K562 (cell line): ENCODE data around the gene AKR1D1. TPM values are rescaled to one million over a fixed set of nuclear protein-coding genes. Genes with fewer than 3 reads are reported as not detected.
A peak's percentile ranks its signal among the peaks of the same experiment; 100 is the strongest.

Experiments
- ATAC-seq: fragments of 200-7000 bp; cut with Tn5 transposase; 3 replicates; pipeline ENCODE4 v1.9.1; 2020; ENCODE audit warnings: moderate library complexity
- BruUV-seq: library from RNA; stranded (reverse); fragments of 400-500 nt; replicated peaks from 2 replicates; lab custom pipeline; 2021; lab: Mats Ljungman, UMichigan
- CTCF ChIA-PET: fragments of 300-600 bp; formaldehyde crosslinking; extraction: SDS; loops from one replicate; lab custom pipeline; 2021; ENCODE audit warnings: low intra/inter-chr PET ratio; lab: Yijun Ruan, JAX
- POLR2A ChIA-PET: fragments of 300-600, 350-650 bp; sonication (Branson Sonifier 250); formaldehyde crosslinking; extraction: SDS; loops from one replicate; lab custom pipeline; 2021; ENCODE audit warnings: antibody characterized with exemption, inconsistent platforms; lab: Yijun Ruan, JAX
- DNase-seq, 4 experiments: peaks; one replicate each; pipeline versions ENCODE4 v3.0.0 to v3.0.0-alpha.2; 2011 to 2018; ENCODE audit warnings: low spot score in 3 of 4, mixed read lengths in 3 of 4; ENCODE audit errors: extremely low read depth in 1 of 4
- FAIRE-seq: peaks from 2 replicates; lab custom pipeline; 2011; peaks lifted over from hg19 to GRCh38; lab: Jason Lieb, UNC
- H2AFZ ChIP-seq: 2 replicates; pipeline ENCODE4 v1.6.0; 2011; ENCODE audit warnings: low read depth, low read length, control low read depth, inconsistent platforms
- H3K27ac ChIP-seq: fragments of 200-600 bp; 3 replicates; pipeline ENCODE4 v1.8.0; 2011; ENCODE audit warnings: low read depth, mild to moderate bottlenecking, control low read depth, inconsistent platforms, low read length, moderate library complexity, mixed read lengths; ENCODE audit errors: extremely low read depth
- H3K27me3 ChIP-seq, 2 experiments: fragments of 300-600 bp in 1 of 2; 2 replicates in 1 of 2; 3 replicates in 1 of 2; pipeline versions ENCODE4 v1.6.0 to v1.8.0; 2011; ENCODE audit warnings: inconsistent platforms in 2 of 2, low read length in 2 of 2, mild to moderate bottlenecking in 1 of 2, mixed read lengths in 1 of 2, moderate library complexity in 1 of 2; ENCODE audit not compliant: control insufficient read depth in 2 of 2, insufficient read depth in 2 of 2
- H3K36me3 ChIP-seq: fragments of 300-600 bp; 3 replicates; pipeline ENCODE4 v1.8.0; 2011; ENCODE audit warnings: mild to moderate bottlenecking, low read length, inconsistent platforms; ENCODE audit not compliant: control insufficient read depth, insufficient read depth
- H3K4me1 ChIP-seq, 2 experiments: fragments of 200-600 bp in 1 of 2; replicated peaks in 1 of 2; 2 replicates in 1 of 2; 3 replicates in 1 of 2; pipeline versions ENCODE4 v1.5.1 to v1.8.0; 2011; ENCODE audit warnings: inconsistent platforms in 2 of 2, low read length in 2 of 2, mild to moderate bottlenecking in 1 of 2, mixed read lengths in 1 of 2, moderate library complexity in 1 of 2; ENCODE audit not compliant: control insufficient read depth in 2 of 2, insufficient read depth in 2 of 2
- H3K4me2 ChIP-seq: 2 replicates; pipeline ENCODE4 v1.6.1; 2011; ENCODE audit warnings: low read length, control low read depth, inconsistent platforms, mixed read lengths; ENCODE audit not compliant: insufficient read depth
- H3K4me3 ChIP-seq: fragments of 200-600 bp; sonication (generic), shearing (Covaris generic); 2 replicates; pipeline ENCODE4 v1.5.1; 2016; ENCODE audit warnings: control low read depth, inconsistent platforms
- H3K79me2 ChIP-seq: fragments of 200-600 bp; 3 replicates; pipeline ENCODE4 v1.8.0; 2011; ENCODE audit warnings: low read length, inconsistent platforms; ENCODE audit not compliant: control insufficient read depth, insufficient read depth
- H3K9ac ChIP-seq, 2 experiments: 2 replicates each; pipeline versions ENCODE4 v1.6.0 to v1.6.1; 2011; ENCODE audit warnings: low read depth in 2 of 2, low read length in 2 of 2, control low read depth in 1 of 2, inconsistent platforms in 1 of 2, mild to moderate bottlenecking in 1 of 2, mixed read lengths in 1 of 2; ENCODE audit not compliant: insufficient read depth in 1 of 2
- H3K9me1 ChIP-seq: one replicate; pipeline ENCODE4 v1.6.0; 2011; ENCODE audit warnings: inconsistent platforms, mild to moderate bottlenecking, low read length, moderate library complexity; ENCODE audit not compliant: control insufficient read depth, insufficient read depth
- H3K9me3 ChIP-seq: replicated peaks from 2 replicates; pipeline ENCODE4 v1.5.1; 2011; ENCODE audit warnings: low read depth, low read length, inconsistent platforms; ENCODE audit not compliant: control insufficient read depth, insufficient read depth
- H4K20me1 ChIP-seq: replicated peaks from 2 replicates; pipeline ENCODE4 v1.6.1; 2011; ENCODE audit warnings: low read length, inconsistent platforms, mixed read lengths; ENCODE audit not compliant: control insufficient read depth, insufficient read depth
- ZNF766 ChIP-seq: fragments of 200-800 bp; sonication (Bioruptor generic); conservative IDR thresholded peaks from 2 replicates; pipeline ENCODE4 v1.6.1; 2016; ENCODE audit warnings: missing genetic modification characterization, missing compliant biosample characterization
- WGBS: fragments of 100-300 bp; shearing (Covaris generic); methylation state at CpG from one replicate; pipeline ENCODE4 v1.1.6; 2016; ENCODE audit warnings: low coverage, mixed read lengths; ENCODE audit not compliant: insufficient coverage; ENCODE audit errors: missing lambda C conversion rate; 5-methylcytosine and 5-hydroxymethylcytosine counted together
- in situ Hi-C: fragments of 300-500 bp; cut with MboI; formaldehyde crosslinking; loops from 4 replicates; pipeline ENCODE4 v1.15.0; 2018; ENCODE audit warnings: inconsistent platforms, mixed read lengths
- intact Hi-C: fragments of 100-400 bp; cut with micrococcal nuclease; formaldehyde crosslinking; loops from 2 replicates; pipeline ENCODE4 v1.14.2; 2022
- polyA plus RNA-seq, 8 experiments: library from polyadenylated mRNA; depleted of rRNA in 4 of 8; stranded (reverse) in 5 of 8; unstranded in 3 of 8; fragments of >200 nt; fragmentation: Nextera tagmentation in 2 of 8; fragmentation: Illumina TruSeq in 1 of 8; extraction: Ambion mirVana in 2 of 8; extraction: Trizol in 1 of 8; gene quantifications; 2 replicates each; pipeline versions ENCODE4 v1.2.1 to v1.2.3, GENCODE V29; 2011 to 2014; ENCODE audit warnings: inconsistent platforms in 1 of 8, missing spikeins in 1 of 8
- total RNA-seq, 7 experiments: library from RNA; depleted of rRNA in 6 of 7; stranded (reverse); fragments of >200 nt in 6 of 7; fragmentation: Illumina TruSeq in 2 of 7; extraction: Trizol in 2 of 7; gene quantifications; 2 replicates each; pipeline versions ENCODE4 v1.2.1 to v1.2.3, GENCODE V29; 2011 to 2021; ENCODE audit warnings: low replicate concordance in 1 of 7
- TF ChIP-seq, protein P1 (sequence below): fragments of 250-450 bp; sonication (Bioruptor Pico); IDR thresholded peaks from 2 replicates; pipeline ENCODE4 v1.4.0; 2020

The AKR1D1 gene
- total and polyA plus RNA-seq, 9 of the 15 experiments (the other 6 are each of a cell fraction or from before 2014, with no cell fraction given) = not detected

DNA sequence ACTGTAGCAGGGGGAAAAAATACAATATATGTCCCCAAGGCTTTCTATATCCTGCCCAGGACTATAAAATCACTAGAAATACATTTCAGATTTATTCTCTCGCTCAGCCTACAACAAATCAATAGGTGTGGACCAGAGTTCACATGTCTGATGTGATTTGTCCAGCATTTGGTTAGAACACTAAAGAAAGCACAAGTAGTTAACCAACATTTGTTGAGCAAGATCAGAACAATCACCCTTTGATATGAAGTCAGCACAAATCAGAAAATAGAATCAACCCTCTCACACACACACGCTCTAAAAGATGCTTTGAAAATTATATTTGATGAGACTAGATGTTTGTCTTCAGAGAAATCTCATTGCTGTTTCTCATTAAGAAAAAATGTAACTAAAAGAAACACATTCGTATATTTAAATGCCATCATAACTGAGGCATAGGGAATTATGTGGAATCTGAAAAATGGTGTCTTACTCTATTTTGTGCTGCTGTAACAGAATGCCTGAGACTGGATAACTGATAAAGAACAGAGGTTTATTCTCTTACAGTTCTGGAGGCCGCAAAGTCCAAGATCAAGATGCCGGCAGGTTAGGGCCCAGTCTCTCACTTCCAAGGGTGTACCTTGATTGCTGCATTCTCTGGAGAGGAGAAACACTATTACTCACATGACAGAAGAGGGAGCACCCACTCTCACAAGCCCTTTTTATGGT, 10.5 kb downstream of the AKR1D1 start:
- TF ChIP-seq, protein P1, sequence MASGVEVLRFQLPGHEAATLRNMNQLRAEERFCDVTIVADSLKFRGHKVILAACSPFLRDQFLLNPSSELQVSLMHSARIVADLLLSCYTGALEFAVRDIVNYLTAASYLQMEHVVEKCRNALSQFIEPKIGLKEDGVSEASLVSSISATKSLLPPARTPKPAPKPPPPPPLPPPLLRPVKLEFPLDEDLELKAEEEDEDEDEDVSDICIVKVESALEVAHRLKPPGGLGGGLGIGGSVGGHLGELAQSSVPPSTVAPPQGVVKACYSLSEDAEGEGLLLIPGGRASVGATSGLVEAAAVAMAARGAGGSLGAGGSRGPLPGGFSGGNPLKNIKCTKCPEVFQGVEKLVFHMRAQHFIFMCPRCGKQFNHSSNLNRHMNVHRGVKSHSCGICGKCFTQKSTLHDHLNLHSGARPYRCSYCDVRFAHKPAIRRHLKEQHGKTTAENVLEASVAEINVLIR = no peak
- TF ChIP-seq ZNF766 (CRISPR knock-in tag) = peak; percentile 79
- ATAC-seq = no peak; the same call in 2 of the 3 replicates
- H3K4me3 ChIP-seq = no peak overlapping the region
- H3K9ac ChIP-seq = no peak overlapping the region
- no peak for DNase-seq
- no TSS peak for BruUV-seq
- FAIRE-seq = no peak
- H3K79me2 ChIP-seq = no peaks in the 10 kb centered on the region
- H3K9me1 ChIP-seq = no peaks in the 10 kb centered on the region
- ChIA-PET POLR2A (no interaction called here), CTCF (no interaction called here)
- H4K20me1 ChIP-seq = no peaks in the 10 kb centered on the region
- no peaks in the 10 kb centered on the region for H3K36me3 ChIP-seq
- no peaks in the 10 kb centered on the region for H3K9me3 ChIP-seq
- 7% methylated on average over 5 of the region's 5 CpGs for WGBS
- intact Hi-C loops = no loop called here
- H3K4me1 ChIP-seq = no peaks in the 10 kb centered on the region
- no peak overlapping the region for H2AFZ ChIP-seq
- no peak overlapping the region for H3K4me2 ChIP-seq
- in situ Hi-C loops = no loop called here
- H3K27ac ChIP-seq = no peak overlapping the region
- H3K27me3 ChIP-seq = peaks cover 7 to 17% of the 10 kb centered on the region in 2 experiments; a peak in 3 of 5 replicates
